ENCODE measurements around the gene MTARC2.
A peak's percentile ranks its signal among the peaks of the same experiment; 100 is the strongest.

MTARC2 gene

GRCh38 chr1:220808345-220809186 is 60.4 kb downstream of the MTARC2 start:
- ATAC-seq (replicated peaks), result no peak
- Mint-ChIP-seq H3K9me3 (no peaks in the 10 kb centered on the region), H3K27ac (no peak overlapping the region), H3K4me1 (peaks cover 5 to 9% of the 10 kb centered on the region in 2 donors), H3K36me3 (no peaks in the 10 kb centered on the region), H3K4me3 (no peak overlapping the region), H3K27me3 (peaks cover 16 to 33% of the 10 kb centered on the region in 2 donors)
- no peak for DNase-seq

- Mint-ChIP-seq H3K4me3 (no peak overlapping the region), H3K27me3 (peaks cover 16 to 30% of the 10 kb centered on the region in 2 donors), H3K9me3 (no peaks in the 10 kb centered on the region), H3K36me3 (no peaks in the 10 kb centered on the region), H3K4me1 (peaks cover 5 to 9% of the 10 kb centered on the region in 2 donors), H3K27ac (no peak overlapping the region)
- ATAC-seq (replicated peaks) (no peak), DNase-seq (no peak)
Observed at GRCh38 chr1:220809187-220809550, 61.0 kb downstream of the MTARC2 start.

- peaks cover 16 to 35% of the 10 kb centered on the region in 2 donors for H3K27me3 Mint-ChIP-seq
- no peaks in the 10 kb centered on the region for H3K36me3 Mint-ChIP-seq
- DNase-seq (no peak), ATAC-seq (replicated peaks) (no peak)
- no peak overlapping the region for H3K4me3 Mint-ChIP-seq
- no peaks in the 10 kb centered on the region for H3K9me3 Mint-ChIP-seq
- H3K4me1 Mint-ChIP-seq, result peaks cover 5 to 9% of the 10 kb centered on the region in 2 donors
- no peak overlapping the region for H3K27ac Mint-ChIP-seq
Observed at GRCh38 chr1:220809704-220810103, 61.6 kb downstream of the MTARC2 start.

- Mint-ChIP-seq H3K36me3 (no peaks in the 10 kb centered on the region), H3K27me3 (peaks cover 16 to 35% of the 10 kb centered on the region in 2 donors), H3K9me3 (no peaks in the 10 kb centered on the region), H3K27ac (no peak overlapping the region), H3K4me3 (peak overlapping the region; percentile 57 to 75), H3K4me1 (peaks cover 5 to 9% of the 10 kb centered on the region in 2 donors)
- ATAC-seq (replicated peaks) (peak; percentile 93 to 95), DNase-seq (peak; percentile 46)
Observed at GRCh38 chr1:220810179-220810653, 62.1 kb downstream of the MTARC2 start.

- Mint-ChIP-seq H3K9me3 (no peaks in the 10 kb centered on the region), H3K27me3 (peaks cover 16 to 35% of the 10 kb centered on the region in 2 donors), H3K4me3 (no peak overlapping the region), H3K4me1 (peaks cover 5 to 9% of the 10 kb centered on the region in 2 donors), H3K27ac (no peak overlapping the region), H3K36me3 (no peaks in the 10 kb centered on the region)
- ATAC-seq (replicated peaks), result no peak
- no peak for DNase-seq
Observed at GRCh38 chr1:220810963-220811362, 62.8 kb downstream of the MTARC2 start.

GRCh38 chr1:220811695-220812094 is 63.6 kb downstream of the MTARC2 start:
- no peak overlapping the region for H3K4me3 Mint-ChIP-seq
- H3K9me3 Mint-ChIP-seq, result no peaks in the 10 kb centered on the region
- H3K27me3 Mint-ChIP-seq, result peaks cover 16 to 35% of the 10 kb centered on the region in 2 donors
- ATAC-seq (replicated peaks) (no peak), DNase-seq (no peak)
- H3K36me3 Mint-ChIP-seq, result no peaks in the 10 kb centered on the region
- no peak overlapping the region for H3K27ac Mint-ChIP-seq
- peaks cover 5 to 9% of the 10 kb centered on the region in 2 donors for H3K4me1 Mint-ChIP-seq

- DNase-seq, result no peak
- H3K4me1 Mint-ChIP-seq, result peaks cover 5 to 9% of the 10 kb centered on the region in 2 donors
- no peaks in the 10 kb centered on the region for H3K9me3 Mint-ChIP-seq
- no peaks in the 10 kb centered on the region for H3K36me3 Mint-ChIP-seq
- H3K27ac Mint-ChIP-seq, result no peak overlapping the region
- no peak for ATAC-seq (replicated peaks)
- no peak overlapping the region for H3K4me3 Mint-ChIP-seq
- peaks cover 16 to 35% of the 10 kb centered on the region in 2 donors for H3K27me3 Mint-ChIP-seq
Observed at GRCh38 chr1:220812308-220812707, 64.2 kb downstream of the MTARC2 start.

GRCh38 chr1:220813013-220813412 is 64.9 kb downstream of the MTARC2 start:
- ATAC-seq (replicated peaks) (no peak), DNase-seq (no peak)
- H3K27ac Mint-ChIP-seq, result no peak overlapping the region
- no peaks in the 10 kb centered on the region for H3K36me3 Mint-ChIP-seq
- H3K4me3 Mint-ChIP-seq, result no peak overlapping the region
- peaks cover 16 to 35% of the 10 kb centered on the region in 2 donors for H3K27me3 Mint-ChIP-seq
- peaks cover 0 to 2% of the 10 kb centered on the region in 2 donors for H3K9me3 Mint-ChIP-seq
- peaks cover 5 to 9% of the 10 kb centered on the region in 2 donors for H3K4me1 Mint-ChIP-seq

- ATAC-seq (replicated peaks), result no peak
- no peak for DNase-seq
- peaks cover 16 to 32% of the 10 kb centered on the region in 2 donors for H3K27me3 Mint-ChIP-seq
- H3K36me3 Mint-ChIP-seq, result no peaks in the 10 kb centered on the region
- no peak overlapping the region for H3K27ac Mint-ChIP-seq
- H3K4me3 Mint-ChIP-seq, result no peak overlapping the region
- H3K4me1 Mint-ChIP-seq, result peaks cover 2 to 5% of the 10 kb centered on the region in 2 donors
- peaks cover 0 to 2% of the 10 kb centered on the region in 2 donors for H3K9me3 Mint-ChIP-seq
Observed at GRCh38 chr1:220815409-220815808, 67.3 kb downstream of the MTARC2 start.

GRCh38 chr1:220817907-220818306 is 69.8 kb downstream of the MTARC2 start:
- H3K4me3 Mint-ChIP-seq, result no peak overlapping the region
- no peaks in the 10 kb centered on the region for H3K4me1 Mint-ChIP-seq
- DNase-seq (no peak), ATAC-seq (replicated peaks) (no peak)
- no peaks in the 10 kb centered on the region for H3K36me3 Mint-ChIP-seq
- H3K9me3 Mint-ChIP-seq, result peaks cover 0 to 2% of the 10 kb centered on the region in 2 donors
- peaks cover 6 to 11% of the 10 kb centered on the region in 2 donors for H3K27me3 Mint-ChIP-seq
- no peak overlapping the region for H3K27ac Mint-ChIP-seq

GRCh38 chr1:220818421-220819173 is 70.5 kb downstream of the MTARC2 start:
- H3K36me3 Mint-ChIP-seq, result no peaks in the 10 kb centered on the region
- DNase-seq (no peak), ATAC-seq (replicated peaks) (no peak)
- peaks cover 3 to 11% of the 10 kb centered on the region in 2 donors for H3K27me3 Mint-ChIP-seq
- peaks cover 0 to 2% of the 10 kb centered on the region in 2 donors for H3K9me3 Mint-ChIP-seq
- no peak overlapping the region for H3K4me3 Mint-ChIP-seq
- no peaks in the 10 kb centered on the region for H3K4me1 Mint-ChIP-seq
- H3K27ac Mint-ChIP-seq, result no peak overlapping the region

- Mint-ChIP-seq H3K27me3 (peaks cover 9 to 13% of the 10 kb centered on the region in 2 donors), H3K36me3 (no peaks in the 10 kb centered on the region), H3K27ac (no peak overlapping the region), H3K4me1 (no peaks in the 10 kb centered on the region), H3K4me3 (no peak overlapping the region), H3K9me3 (peaks cover 0 to 2% of the 10 kb centered on the region in 2 donors)
- DNase-seq (no peak), ATAC-seq (replicated peaks) (no peak)
Observed at GRCh38 chr1:220819467-220820026, 71.4 kb downstream of the MTARC2 start.

- ATAC-seq (replicated peaks) (no peak), DNase-seq (no peak)
- H3K27me3 Mint-ChIP-seq, result peaks cover 22 to 28% of the 10 kb centered on the region in 2 donors
Observed at GRCh38 chr1:220824031-220824989, 76.2 kb downstream of the MTARC2 start.

More at GRCh38 chr1:220824031-220824989, 76.2 kb downstream of the MTARC2 start:
- no peaks in the 10 kb centered on the region for H3K9me3 Mint-ChIP-seq
- H3K4me3 Mint-ChIP-seq, result no peak overlapping the region
- no peak overlapping the region for H3K27ac Mint-ChIP-seq
- H3K4me1 Mint-ChIP-seq, result no peaks in the 10 kb centered on the region
- no peaks in the 10 kb centered on the region for H3K36me3 Mint-ChIP-seq
